ENCODE results near the gene PDHX. TPM values are rescaled to one million over a fixed set of nuclear protein-coding genes. Genes with fewer than 3 reads are reported as not detected.

PDHX gene
- total RNA-seq, 1 donor from 2014 or later: 34.6 TPM

DNA sequence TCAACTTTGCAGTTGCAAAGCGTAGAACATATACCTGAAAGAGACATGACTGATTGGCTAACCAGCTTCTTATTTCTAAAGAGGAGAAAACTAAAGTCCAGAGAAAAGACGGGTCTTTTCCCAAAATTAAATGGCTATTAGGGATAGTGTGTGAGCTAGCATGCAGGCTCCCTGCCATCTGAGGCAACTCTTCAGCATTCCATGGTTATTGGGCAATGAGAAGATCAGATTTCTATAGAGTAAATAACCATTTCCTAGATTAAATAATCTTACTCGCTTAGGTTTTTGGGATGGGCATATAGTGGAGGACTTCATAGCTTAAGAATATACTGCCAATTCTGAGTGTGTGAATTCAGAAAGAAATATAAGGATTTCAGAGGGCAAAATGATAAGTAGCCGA lies 95.0 kb downstream of the PDHX start:
- no peaks in the 10 kb centered on the region for H3K9me3 Mint-ChIP-seq (ENCODE audit: unreplicated experiment)
- no peak overlapping the region for H3K27ac Mint-ChIP-seq (ENCODE audit: unreplicated experiment)
- TF ChIP-seq, protein P1, sequence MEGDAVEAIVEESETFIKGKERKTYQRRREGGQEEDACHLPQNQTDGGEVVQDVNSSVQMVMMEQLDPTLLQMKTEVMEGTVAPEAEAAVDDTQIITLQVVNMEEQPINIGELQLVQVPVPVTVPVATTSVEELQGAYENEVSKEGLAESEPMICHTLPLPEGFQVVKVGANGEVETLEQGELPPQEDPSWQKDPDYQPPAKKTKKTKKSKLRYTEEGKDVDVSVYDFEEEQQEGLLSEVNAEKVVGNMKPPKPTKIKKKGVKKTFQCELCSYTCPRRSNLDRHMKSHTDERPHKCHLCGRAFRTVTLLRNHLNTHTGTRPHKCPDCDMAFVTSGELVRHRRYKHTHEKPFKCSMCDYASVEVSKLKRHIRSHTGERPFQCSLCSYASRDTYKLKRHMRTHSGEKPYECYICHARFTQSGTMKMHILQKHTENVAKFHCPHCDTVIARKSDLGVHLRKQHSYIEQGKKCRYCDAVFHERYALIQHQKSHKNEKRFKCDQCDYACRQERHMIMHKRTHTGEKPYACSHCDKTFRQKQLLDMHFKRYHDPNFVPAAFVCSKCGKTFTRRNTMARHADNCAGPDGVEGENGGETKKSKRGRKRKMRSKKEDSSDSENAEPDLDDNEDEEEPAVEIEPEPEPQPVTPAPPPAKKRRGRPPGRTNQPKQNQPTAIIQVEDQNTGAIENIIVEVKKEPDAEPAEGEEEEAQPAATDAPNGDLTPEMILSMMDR (IDR thresholded peaks at IDR 0.05): no peak
- no peak for DNase-seq (ENCODE audit: extremely low spot score, unreplicated experiment)
- H3K4me3 Mint-ChIP-seq (ENCODE audit: unreplicated experiment): no peak overlapping the region
- peaks cover 41% of the 10 kb centered on the region for H3K4me1 Mint-ChIP-seq (ENCODE audit: unreplicated experiment)
- H3K27me3 Mint-ChIP-seq (ENCODE audit: unreplicated experiment): no peaks in the 10 kb centered on the region
- no peaks in the 10 kb centered on the region for H3K36me3 Mint-ChIP-seq (ENCODE audit: unreplicated experiment)

DNA sequence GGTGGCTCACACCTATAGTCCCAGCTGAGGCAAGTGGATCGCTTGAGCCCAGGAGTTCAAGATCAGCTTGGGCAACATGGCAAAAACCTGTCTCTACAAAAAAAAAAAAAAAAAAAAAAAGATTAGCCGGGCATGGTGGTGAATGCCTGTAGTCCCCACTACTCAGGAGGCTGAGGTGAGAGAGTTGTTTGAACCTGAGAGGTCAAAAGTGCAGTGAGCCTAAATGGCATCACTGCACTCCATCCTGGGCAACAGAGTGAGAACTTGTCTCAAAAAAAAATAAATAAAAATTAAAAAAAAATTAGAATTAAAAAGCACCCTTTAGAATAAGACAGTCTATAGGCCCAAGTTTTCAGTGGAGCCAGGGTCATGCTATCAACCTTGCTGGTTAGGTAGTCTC lies 95.5 kb downstream of the PDHX start:
- DNase-seq (ENCODE audit: extremely low spot score, unreplicated experiment): no peak
- H3K27me3 Mint-ChIP-seq (ENCODE audit: unreplicated experiment): no peaks in the 10 kb centered on the region
- no peak overlapping the region for H3K27ac Mint-ChIP-seq (ENCODE audit: unreplicated experiment)
- H3K4me1 Mint-ChIP-seq (ENCODE audit: unreplicated experiment): peaks cover 41% of the 10 kb centered on the region
- TF ChIP-seq, protein P1 (IDR thresholded peaks at IDR 0.05): no peak
- no peaks in the 10 kb centered on the region for H3K36me3 Mint-ChIP-seq (ENCODE audit: unreplicated experiment)
- no peaks in the 10 kb centered on the region for H3K9me3 Mint-ChIP-seq (ENCODE audit: unreplicated experiment)
- H3K4me3 Mint-ChIP-seq (ENCODE audit: unreplicated experiment): no peak overlapping the region

DNA sequence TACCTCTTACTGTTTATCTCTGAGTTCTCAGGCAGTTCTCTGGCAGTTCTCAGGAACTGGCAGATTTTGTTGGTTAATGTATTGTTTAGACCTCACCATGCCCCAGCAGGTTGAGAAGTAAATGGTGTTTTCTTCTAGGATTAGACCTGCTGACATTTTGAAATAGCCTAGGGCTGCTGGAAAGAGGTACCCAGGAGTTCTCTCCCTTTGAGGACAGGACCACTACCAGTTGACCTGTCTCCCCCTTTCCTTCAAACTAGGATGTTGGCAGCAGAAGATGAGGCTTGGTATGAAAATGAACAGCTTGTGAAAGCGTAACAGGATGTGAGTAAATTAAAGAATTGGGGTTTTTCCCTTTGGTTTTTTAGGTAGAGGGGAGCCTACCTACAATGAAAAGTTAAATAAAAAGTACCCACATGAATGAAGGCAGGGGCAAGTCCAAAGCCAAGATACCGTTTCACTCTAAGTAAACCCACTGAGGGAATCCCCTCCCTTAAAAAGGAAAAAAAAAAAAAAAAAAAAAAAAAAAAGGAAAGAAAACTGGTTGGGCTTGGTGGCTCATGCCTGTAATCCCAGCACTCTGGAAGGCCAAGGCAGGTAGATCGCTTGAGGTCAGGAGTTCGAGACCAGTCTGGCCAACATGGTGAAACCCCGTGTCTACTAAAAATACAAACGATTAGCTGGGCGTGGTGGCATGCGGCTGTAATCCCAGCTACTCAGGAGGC lies 96.2 kb downstream of the PDHX start:
- Mint-ChIP-seq H3K9me3 (ENCODE audit: unreplicated experiment) (no peaks in the 10 kb centered on the region), H3K4me1 (ENCODE audit: unreplicated experiment) (peaks cover 41% of the 10 kb centered on the region), H3K4me3 (ENCODE audit: unreplicated experiment) (no peak overlapping the region), H3K36me3 (ENCODE audit: unreplicated experiment) (no peaks in the 10 kb centered on the region), H3K27me3 (ENCODE audit: unreplicated experiment) (no peaks in the 10 kb centered on the region), H3K27ac (ENCODE audit: unreplicated experiment) (peak overlapping the region; percentile 38)
- DNase-seq (ENCODE audit: extremely low spot score, unreplicated experiment): no peak
- TF ChIP-seq, protein P1 (IDR thresholded peaks at IDR 0.05): no peak

DNA sequence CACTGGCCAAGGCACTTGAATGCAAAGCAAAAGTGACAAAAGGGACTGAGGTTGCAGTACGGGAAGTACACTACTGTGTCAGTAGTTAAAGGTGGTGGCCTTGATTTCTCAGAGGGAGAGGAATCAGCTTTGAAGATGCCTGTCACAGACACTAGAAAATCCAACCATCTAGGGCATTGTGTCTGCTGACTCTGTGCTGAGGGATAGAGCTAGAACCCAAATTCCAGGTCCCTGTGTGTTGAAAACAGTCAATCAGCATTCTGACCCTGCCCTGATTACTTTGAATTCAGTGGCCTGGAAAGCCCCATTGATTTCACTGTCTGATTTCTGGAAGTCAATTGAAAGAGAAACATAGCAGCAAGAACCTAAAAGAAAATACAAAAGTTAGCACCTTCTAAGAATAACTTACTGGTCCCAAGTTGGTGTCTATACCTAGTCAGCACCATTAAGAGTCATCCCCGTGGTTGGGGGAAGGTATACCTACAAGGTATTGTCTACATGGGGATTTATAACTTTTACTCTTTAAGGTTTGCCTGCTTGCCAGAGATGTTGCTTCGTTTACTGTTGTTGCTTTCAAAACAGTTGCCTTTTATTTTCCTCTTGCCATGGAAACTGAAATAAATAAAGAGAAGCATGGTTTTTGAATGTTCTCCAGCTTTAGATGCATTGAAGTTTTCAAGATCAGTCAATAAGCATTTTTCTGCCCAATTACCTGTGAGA lies 97.3 kb downstream of the PDHX start:
- TF ChIP-seq, protein P1 (IDR thresholded peaks at IDR 0.05): no peak

DNA sequence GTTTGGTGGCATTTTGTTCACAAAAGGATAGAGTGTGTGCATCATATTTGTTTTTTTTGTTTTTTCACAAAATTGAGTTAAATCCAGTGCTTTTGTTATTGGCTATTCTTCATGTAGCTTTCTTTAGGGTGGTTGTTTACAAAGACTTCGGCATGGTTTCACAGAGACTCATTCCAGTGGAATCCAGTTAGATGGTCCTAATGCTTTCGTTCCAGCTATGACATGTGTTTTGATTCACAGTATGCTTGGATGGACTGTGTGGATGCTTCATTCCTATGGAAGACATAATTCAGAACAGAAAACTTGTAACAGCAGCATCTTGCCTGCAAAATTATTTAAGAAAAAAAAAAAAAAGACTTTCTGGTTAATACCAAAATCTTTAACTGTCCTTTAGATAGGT lies 97.9 kb downstream of the PDHX start:
- peaks cover 39% of the 10 kb centered on the region for H3K4me1 Mint-ChIP-seq (ENCODE audit: unreplicated experiment)
- TF ChIP-seq, protein P1 (IDR thresholded peaks at IDR 0.05): no peak
- no peak for DNase-seq (ENCODE audit: extremely low spot score, unreplicated experiment)
- H3K27me3 Mint-ChIP-seq (ENCODE audit: unreplicated experiment): no peaks in the 10 kb centered on the region
- H3K9me3 Mint-ChIP-seq (ENCODE audit: unreplicated experiment): no peaks in the 10 kb centered on the region
- H3K4me3 Mint-ChIP-seq (ENCODE audit: unreplicated experiment): no peak overlapping the region
- no peaks in the 10 kb centered on the region for H3K36me3 Mint-ChIP-seq (ENCODE audit: unreplicated experiment)
- H3K27ac Mint-ChIP-seq (ENCODE audit: unreplicated experiment): peak overlapping the region; percentile 76

More for the DNA sequence above, 97.3 kb downstream of the PDHX start:
- Mint-ChIP-seq H3K27ac (ENCODE audit: unreplicated experiment) (peak overlapping the region; percentile 76), H3K9me3 (ENCODE audit: unreplicated experiment) (no peaks in the 10 kb centered on the region), H3K4me1 (ENCODE audit: unreplicated experiment) (peaks cover 43% of the 10 kb centered on the region), H3K36me3 (ENCODE audit: unreplicated experiment) (no peaks in the 10 kb centered on the region), H3K4me3 (ENCODE audit: unreplicated experiment) (no peak overlapping the region), H3K27me3 (ENCODE audit: unreplicated experiment) (no peaks in the 10 kb centered on the region)
- DNase-seq (ENCODE audit: extremely low spot score, unreplicated experiment): no peak

All from osteocyte (in vitro differentiated cells).